ENCODE measurements around the gene CLEC2L. TPM values are rescaled to one million over a fixed set of nuclear protein-coding genes. Genes with fewer than 3 reads are reported as not detected.

CLEC2L gene
- total and polyA plus RNA-seq, 2 of the 8 experiments (the other 6 are each of a cell fraction or from before 2014, with no cell fraction given), result 0.20 to 1.9 TPM

DNA sequence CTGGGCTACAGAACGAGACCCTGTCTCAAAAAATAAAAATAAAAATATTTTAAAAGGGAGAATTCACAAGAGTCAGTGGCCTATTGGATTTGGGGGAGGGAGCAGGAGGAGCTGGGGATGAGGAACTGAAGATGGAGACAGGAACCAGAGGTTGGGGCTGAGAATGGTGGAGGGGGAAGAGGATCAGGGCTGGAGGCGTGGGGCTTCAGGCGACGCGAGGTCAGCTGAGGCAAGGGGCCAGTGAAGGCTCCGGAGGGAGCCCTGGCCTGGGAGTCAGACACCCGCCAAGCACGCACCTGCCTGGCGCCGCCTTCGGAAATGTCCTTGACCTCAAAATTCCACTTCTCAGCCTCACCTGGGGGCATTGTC lies 671 bp upstream of the CLEC2L start:
- Histone ChIP-seq H4K5ac (ENCODE audit: insufficient read length, low read depth, low read length) (no peak overlapping the region), H4K91ac (replicated peaks; ENCODE audit: insufficient read length, low read length) (no peak overlapping the region), H3K27me3 (replicated peaks in 1 of 4; ENCODE audit: control insufficient read depth in 3 of 4, extremely low read depth in 1 of 4, insufficient read depth in 3 of 4, low read length in 3 of 4) (peaks cover 20 to 47% (median 37%) of the 10 kb centered on the region in 4 experiments), H2BK15ac (ENCODE audit: low read length) (no peak overlapping the region), H3K14ac (ENCODE audit: insufficient read length) (no peak overlapping the region), H3K79me1 (ENCODE audit: low read depth, low read length) (no peaks in the 10 kb centered on the region), H3K36me3 (ENCODE audit: control insufficient read depth in 2 of 4, insufficient read depth in 4 of 4, low read length in 3 of 4) (no peaks in the 10 kb centered on the region), H3K56ac (replicated peaks; ENCODE audit: insufficient read length, low read depth, low read length) (no peak overlapping the region), H4K8ac (ENCODE audit: extremely low read depth, insufficient read depth, low read length) (no peak overlapping the region), H3K4me1 (replicated peaks in 1 of 4; ENCODE audit: control insufficient read depth in 3 of 4, insufficient read depth in 4 of 4, low read length in 3 of 4) (peaks cover 0 to 7% (median 0%) of the 10 kb centered on the region in 4 experiments; a peak in 2 of 7 replicates), H3K18ac (ENCODE audit: extremely low read depth, low read length) (no peak overlapping the region), H3K9me3 (ENCODE audit: insufficient read depth in 2 of 2, low read depth in 1 of 2, low read length in 1 of 2) (peaks cover 0 to 4% of the 10 kb centered on the region in 2 experiments; a peak in 2 of 4 replicates), H3K4me2 (ENCODE audit: insufficient read depth in 1 of 2, low read depth in 2 of 2, low read length in 2 of 2) (peak overlapping the region; percentile 64 to 84), H2AFZ (ENCODE audit: low read length) (no peak overlapping the region; the same call in 1 of the 2 replicates), H2BK12ac (ENCODE audit: low read depth, low read length) (no peak overlapping the region), H2BK120ac (replicated peaks; ENCODE audit: low read depth, low read length) (no peak overlapping the region), H2AK5ac (ENCODE audit: low read depth, low read length) (no peak overlapping the region), H3K4ac (replicated peaks; ENCODE audit: insufficient read length, low read depth, low read length) (no peak overlapping the region), H2BK5ac (ENCODE audit: low read depth, low read length) (no peak overlapping the region), H3K79me2 (ENCODE audit: control insufficient read depth in 1 of 2, insufficient read depth in 2 of 2, low read length in 2 of 2) (no peaks in the 10 kb centered on the region), H4K20me1 (replicated peaks in 1 of 2; ENCODE audit: control insufficient read depth in 1 of 2, insufficient read depth in 2 of 2, low read length in 2 of 2) (peaks cover 0 to 2% of the 10 kb centered on the region in 2 experiments), H3K9ac (replicated peaks in 1 of 4; ENCODE audit: extremely low read depth in 1 of 4, low read depth in 3 of 4, low read length in 3 of 4) (no peak overlapping the region), H3K23ac (ENCODE audit: insufficient read length) (no peak overlapping the region), H3K4me3 (ENCODE audit: extremely low read depth in 1 of 4, insufficient read depth in 2 of 4, low read depth in 3 of 4, low read length in 4 of 4) (peak overlapping the region; percentile 43 to 69 (median 49); a peak in 7 of 8 replicates), H3K23me2 (ENCODE audit: low read depth, low read length) (peaks cover 5% of the 10 kb centered on the region; the same call in 1 of the 2 replicates), H3K27ac (ENCODE audit: low read depth, low read length) (no peak overlapping the region), H2BK20ac (ENCODE audit: low read length) (no peak overlapping the region)
- CTCF ChIA-PET (ENCODE audit: partially characterized antibody), result interaction anchor here (0.7 to 1.6 kb wide), 4 partner anchors 18 to 202 kb away, joined by 3 to 5 read pairs (median 3); no protein-coding TSS in a partner anchor
- whole genome bisulfite sequencing, 2 experiments (ENCODE audit: extremely low coverage in 1 of 2, insufficient coverage in 1 of 2, insufficient read length in 1 of 2, insufficient replicate concordance in 2 of 2, low coverage in 1 of 2, low lambda C conversion rate in 2 of 2, missing lambda C conversion rate in 1 of 2), result 30% methylated on average over 11 of the region's 11 CpGs; no CpG with 5 or more reads in 1 of the 2 experiments
- no peak for FAIRE-seq
- POLR2A ChIA-PET (ENCODE audit: partially characterized antibody), result interaction anchor here (0.8 to 1.7 kb wide), 3 partner anchors 14 to 19 kb away, joined by 3 to 5 read pairs (median 4); no protein-coding TSS in a partner anchor
- DNase-seq (ENCODE audit: low read depth in 1 of 2, low spot score in 2 of 2), result no peak
- TF ChIP-seq EZH2 (IDR thresholded peaks at IDR 0.05; ENCODE audit: low read depth, low read length, severe bottlenecking), result no peak
- TF ChIP-seq CREB1 (IDR thresholded peaks at IDR 0.05), result no peak
- TF ChIP-seq, protein P1, sequence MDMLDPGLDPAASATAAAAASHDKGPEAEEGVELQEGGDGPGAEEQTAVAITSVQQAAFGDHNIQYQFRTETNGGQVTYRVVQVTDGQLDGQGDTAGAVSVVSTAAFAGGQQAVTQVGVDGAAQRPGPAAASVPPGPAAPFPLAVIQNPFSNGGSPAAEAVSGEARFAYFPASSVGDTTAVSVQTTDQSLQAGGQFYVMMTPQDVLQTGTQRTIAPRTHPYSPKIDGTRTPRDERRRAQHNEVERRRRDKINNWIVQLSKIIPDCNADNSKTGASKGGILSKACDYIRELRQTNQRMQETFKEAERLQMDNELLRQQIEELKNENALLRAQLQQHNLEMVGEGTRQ (IDR thresholded peaks at IDR 0.05; ENCODE audit: low read length), result 0 out of 2 replicates have a peak, but pooled peaks have one; percentile 3

Data from H1 (cell line).